Measurements from ENCODE around the gene PTCH2.

The PTCH2 gene

DNA sequence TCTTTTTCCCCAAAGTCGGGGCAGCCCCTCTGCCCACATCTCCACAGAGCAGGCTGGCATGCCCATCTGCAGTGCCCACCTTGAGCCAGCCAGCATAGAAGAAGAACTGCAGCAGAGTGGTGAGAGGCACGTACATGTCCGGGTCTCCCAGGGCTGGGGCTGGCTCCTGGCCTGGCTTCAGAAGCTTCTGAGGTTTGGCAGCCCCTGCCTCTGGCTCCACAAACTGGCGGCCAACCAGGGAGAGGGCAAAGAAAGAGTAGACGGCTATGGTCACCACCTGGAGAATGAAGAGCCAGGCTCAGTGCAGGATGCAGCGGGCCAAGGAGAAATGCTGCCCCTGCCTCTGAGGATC is 58.0 kb downstream of the PTCH2 start:
- H3K27ac ChIP-seq (replicated peaks) = no peak overlapping the region
- H3K27me3 ChIP-seq (ENCODE audit: insufficient read depth, poor library complexity, severe bottlenecking) = no peaks in the 10 kb centered on the region
- DNase-seq (ENCODE audit: low read depth in 1 of 2, low spot score in 1 of 2) = no peak
- no peak overlapping the region for H3K4me3 ChIP-seq (replicated peaks; ENCODE audit: insufficient read depth, low read length)
- TF ChIP-seq SPI1 (IDR thresholded peaks at IDR 0.05; ENCODE audit: borderline replicate concordance, low read depth) (no peak), GABPA (IDR thresholded peaks at IDR 0.05; ENCODE audit: low read depth) (no peak), POLR2AphosphoS5 (IDR thresholded peaks at IDR 0.05; ENCODE audit: low read depth) (no peak)
- TF ChIP-seq, protein P1, sequence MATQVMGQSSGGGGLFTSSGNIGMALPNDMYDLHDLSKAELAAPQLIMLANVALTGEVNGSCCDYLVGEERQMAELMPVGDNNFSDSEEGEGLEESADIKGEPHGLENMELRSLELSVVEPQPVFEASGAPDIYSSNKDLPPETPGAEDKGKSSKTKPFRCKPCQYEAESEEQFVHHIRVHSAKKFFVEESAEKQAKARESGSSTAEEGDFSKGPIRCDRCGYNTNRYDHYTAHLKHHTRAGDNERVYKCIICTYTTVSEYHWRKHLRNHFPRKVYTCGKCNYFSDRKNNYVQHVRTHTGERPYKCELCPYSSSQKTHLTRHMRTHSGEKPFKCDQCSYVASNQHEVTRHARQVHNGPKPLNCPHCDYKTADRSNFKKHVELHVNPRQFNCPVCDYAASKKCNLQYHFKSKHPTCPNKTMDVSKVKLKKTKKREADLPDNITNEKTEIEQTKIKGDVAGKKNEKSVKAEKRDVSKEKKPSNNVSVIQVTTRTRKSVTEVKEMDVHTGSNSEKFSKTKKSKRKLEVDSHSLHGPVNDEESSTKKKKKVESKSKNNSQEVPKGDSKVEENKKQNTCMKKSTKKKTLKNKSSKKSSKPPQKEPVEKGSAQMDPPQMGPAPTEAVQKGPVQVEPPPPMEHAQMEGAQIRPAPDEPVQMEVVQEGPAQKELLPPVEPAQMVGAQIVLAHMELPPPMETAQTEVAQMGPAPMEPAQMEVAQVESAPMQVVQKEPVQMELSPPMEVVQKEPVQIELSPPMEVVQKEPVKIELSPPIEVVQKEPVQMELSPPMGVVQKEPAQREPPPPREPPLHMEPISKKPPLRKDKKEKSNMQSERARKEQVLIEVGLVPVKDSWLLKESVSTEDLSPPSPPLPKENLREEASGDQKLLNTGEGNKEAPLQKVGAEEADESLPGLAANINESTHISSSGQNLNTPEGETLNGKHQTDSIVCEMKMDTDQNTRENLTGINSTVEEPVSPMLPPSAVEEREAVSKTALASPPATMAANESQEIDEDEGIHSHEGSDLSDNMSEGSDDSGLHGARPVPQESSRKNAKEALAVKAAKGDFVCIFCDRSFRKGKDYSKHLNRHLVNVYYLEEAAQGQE (IDR thresholded peaks at IDR 0.05; ENCODE audit: insufficient replicate concordance, low read depth) = no peak
- TF ChIP-seq, protein P2, sequence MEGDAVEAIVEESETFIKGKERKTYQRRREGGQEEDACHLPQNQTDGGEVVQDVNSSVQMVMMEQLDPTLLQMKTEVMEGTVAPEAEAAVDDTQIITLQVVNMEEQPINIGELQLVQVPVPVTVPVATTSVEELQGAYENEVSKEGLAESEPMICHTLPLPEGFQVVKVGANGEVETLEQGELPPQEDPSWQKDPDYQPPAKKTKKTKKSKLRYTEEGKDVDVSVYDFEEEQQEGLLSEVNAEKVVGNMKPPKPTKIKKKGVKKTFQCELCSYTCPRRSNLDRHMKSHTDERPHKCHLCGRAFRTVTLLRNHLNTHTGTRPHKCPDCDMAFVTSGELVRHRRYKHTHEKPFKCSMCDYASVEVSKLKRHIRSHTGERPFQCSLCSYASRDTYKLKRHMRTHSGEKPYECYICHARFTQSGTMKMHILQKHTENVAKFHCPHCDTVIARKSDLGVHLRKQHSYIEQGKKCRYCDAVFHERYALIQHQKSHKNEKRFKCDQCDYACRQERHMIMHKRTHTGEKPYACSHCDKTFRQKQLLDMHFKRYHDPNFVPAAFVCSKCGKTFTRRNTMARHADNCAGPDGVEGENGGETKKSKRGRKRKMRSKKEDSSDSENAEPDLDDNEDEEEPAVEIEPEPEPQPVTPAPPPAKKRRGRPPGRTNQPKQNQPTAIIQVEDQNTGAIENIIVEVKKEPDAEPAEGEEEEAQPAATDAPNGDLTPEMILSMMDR (IDR thresholded peaks at IDR 0.05; ENCODE audit: insufficient read depth, low read length) = no peak

DNA sequence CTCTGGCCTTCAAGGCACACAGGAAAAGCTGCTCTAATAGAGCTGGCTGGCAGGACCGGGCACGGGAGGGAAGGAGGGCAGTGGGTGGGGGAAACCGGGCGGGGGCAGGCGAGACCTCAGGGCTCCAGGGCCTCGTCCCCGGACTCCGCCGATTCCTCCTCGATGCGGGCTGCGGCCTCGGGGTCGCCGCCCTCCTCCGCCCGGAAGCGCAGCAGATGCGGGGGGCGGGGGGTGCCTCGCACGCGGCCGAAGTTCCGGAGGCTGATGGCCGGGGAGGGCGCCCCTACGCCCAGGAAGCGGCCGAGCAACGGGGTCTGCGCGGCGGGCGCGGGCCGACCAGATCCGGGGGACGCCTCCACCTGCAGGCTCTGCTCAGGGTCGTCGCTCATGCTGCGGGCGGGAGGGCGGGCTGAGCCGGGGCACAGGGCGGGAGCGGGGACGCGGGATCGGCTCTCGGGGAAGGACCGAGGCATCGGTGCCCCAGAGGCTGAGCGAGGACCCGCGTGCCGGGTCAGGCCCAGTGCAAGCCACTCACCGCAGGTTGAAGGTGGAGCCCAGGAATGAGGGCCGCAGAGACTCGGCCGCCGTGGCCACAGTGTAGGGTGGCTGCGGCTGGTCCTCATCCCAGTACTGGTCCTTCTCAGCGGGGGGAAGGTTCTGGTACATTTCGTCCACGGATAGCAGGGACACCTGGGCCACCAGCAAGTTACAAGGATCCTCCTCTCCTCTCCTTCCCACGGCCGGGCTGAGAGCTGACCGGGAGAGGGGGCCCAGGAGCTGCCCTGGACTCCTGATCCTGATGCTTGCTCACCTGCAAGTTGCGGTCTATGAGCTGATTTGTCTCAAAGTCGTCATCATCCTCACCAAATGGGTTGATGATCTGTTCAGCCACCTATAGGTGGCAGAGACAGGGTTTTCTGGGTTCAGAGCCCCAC is 58.7 kb downstream of the PTCH2 start:
- DNase-seq (ENCODE audit: low read depth in 1 of 2, low spot score in 1 of 2) = no peak
- TF ChIP-seq SPI1 (IDR thresholded peaks at IDR 0.05; ENCODE audit: borderline replicate concordance, low read depth) (no peak), GABPA (IDR thresholded peaks at IDR 0.05; ENCODE audit: low read depth) (no peak), POLR2AphosphoS5 (IDR thresholded peaks at IDR 0.05; ENCODE audit: low read depth) (no peak)
- TF ChIP-seq, protein P1 (IDR thresholded peaks at IDR 0.05; ENCODE audit: insufficient replicate concordance, low read depth) = no peak
- TF ChIP-seq, protein P2 (IDR thresholded peaks at IDR 0.05; ENCODE audit: insufficient read depth, low read length) = no peak
- Histone ChIP-seq H3K4me3 (replicated peaks; ENCODE audit: insufficient read depth, low read length) (no peak overlapping the region), H3K27ac (replicated peaks) (no peak overlapping the region), H3K27me3 (ENCODE audit: insufficient read depth, poor library complexity, severe bottlenecking) (no peaks in the 10 kb centered on the region)

- Histone ChIP-seq H3K27me3 (ENCODE audit: insufficient read depth, poor library complexity, severe bottlenecking) (no peaks in the 10 kb centered on the region), H3K4me3 (replicated peaks; ENCODE audit: insufficient read depth, low read length) (no peak overlapping the region), H3K27ac (replicated peaks) (no peak overlapping the region)
- no peak for DNase-seq (ENCODE audit: low read depth in 1 of 2, low spot score in 1 of 2)
- TF ChIP-seq SPI1 (IDR thresholded peaks at IDR 0.05; ENCODE audit: borderline replicate concordance, low read depth) (no peak), GABPA (IDR thresholded peaks at IDR 0.05; ENCODE audit: low read depth) (no peak)
- TF ChIP-seq, protein P1 (IDR thresholded peaks at IDR 0.05; ENCODE audit: insufficient replicate concordance, low read depth) = no peak
- TF ChIP-seq, protein P2 (IDR thresholded peaks at IDR 0.05; ENCODE audit: insufficient read depth, low read length) = no peak
Observed at GRCh38 chr1:44783697-44784093, 59.4 kb downstream of the PTCH2 start.

Data from HL-60 (cell line).